Hepatocyte (in vitro differentiated cells): ENCODE measurements around the gene NEDD9. TPM values are rescaled to one million over a fixed set of nuclear protein-coding genes. Genes with fewer than 3 reads are reported as not detected.

Experiments used
- DNase-seq: peaks from one replicate; pipeline ENCODE4 v3.0.0-alpha.2; 2016; ENCODE audit warnings: low spot score
- H2AFZ ChIP-seq: fragments of 200-600 bp; sonication (generic); 2 replicates; pipeline ENCODE4 v1.6.0; 2016; ENCODE audit warnings: antibody characterized with exemption, mild to moderate bottlenecking
- H3K27ac ChIP-seq: fragments of 200-600 bp; sonication (generic); 2 replicates; pipeline ENCODE4 v1.5.1; 2016; ENCODE audit warnings: mild to moderate bottlenecking
- H3K27me3 ChIP-seq: fragments of 200-600 bp; sonication (generic); 2 replicates; pipeline ENCODE4 v1.6.1; 2016
- H3K36me3 ChIP-seq: fragments of 200-600 bp; sonication (generic); replicated peaks from 2 replicates; pipeline ENCODE4 v1.5.1; 2016; ENCODE audit warnings: low read depth; ENCODE audit not compliant: insufficient read depth
- H3K4me1 ChIP-seq: fragments of 200-600 bp; sonication (generic); 2 replicates; pipeline ENCODE4 v1.5.1; 2016; ENCODE audit warnings: mild to moderate bottlenecking, moderate library complexity; ENCODE audit not compliant: insufficient read depth
- H3K4me2 ChIP-seq: fragments of 200-600 bp; sonication (generic); 2 replicates; pipeline ENCODE4 v1.6.0; 2016
- H3K4me3 ChIP-seq: fragments of 200-600 bp; sonication (generic); 2 replicates; pipeline ENCODE4 v1.5.1; 2016; ENCODE audit warnings: mild to moderate bottlenecking
- H3K79me2 ChIP-seq: fragments of 200-600 bp; sonication (generic); 2 replicates; pipeline ENCODE4 v1.6.0; 2017; ENCODE audit warnings: mild to moderate bottlenecking
- H3K9me2 ChIP-seq: fragments of 200-600 bp; sonication (generic); replicated peaks from 2 replicates; pipeline ENCODE4 v1.6.0; 2017; ENCODE audit warnings: mild to moderate bottlenecking; ENCODE audit not compliant: insufficient read depth
- H3K9me3 ChIP-seq: fragments of 200-600 bp; sonication (generic); 2 replicates; pipeline ENCODE4 v1.5.1; 2016; ENCODE audit warnings: low read depth, mild to moderate bottlenecking
- H4K20me1 ChIP-seq: fragments of 200-600 bp; sonication (generic); 2 replicates; pipeline ENCODE4 v1.6.0; 2016; ENCODE audit warnings: mild to moderate bottlenecking; ENCODE audit not compliant: insufficient read depth, poor library complexity, severe bottlenecking
- EZH2 ChIP-seq: fragments of 200-600 bp; sonication (generic); IDR thresholded peaks from 2 replicates; pipeline ENCODE4 v1.6.1; 2016; ENCODE audit warnings: antibody characterized with exemption, mild to moderate bottlenecking, borderline replicate concordance
- EZH2phosphoT487 ChIP-seq: fragments of 200-600 bp; sonication (generic); IDR thresholded peaks from one replicate; pipeline ENCODE4 v1.6.1; 2018; ENCODE audit warnings: antibody characterized with exemption, mild to moderate bottlenecking, low read depth, moderate library complexity; ENCODE audit not compliant: unreplicated experiment, severe bottlenecking
- WGBS: methylation state at CpG from one replicate; pipeline ENCODE4 v1.1.6; 2016; ENCODE audit warnings: low lambda C conversion rate; ENCODE audit errors: missing lambda C conversion rate; 5-methylcytosine and 5-hydroxymethylcytosine counted together
- polyA plus RNA-seq: library from polyadenylated mRNA; unstranded; fragments of >200 nt; fragmentation: Nextera tagmentation; extraction: Ambion mirVana; gene quantifications from 2 replicates; pipeline ENCODE4 v1.2.1, GENCODE V29; 2016
- total RNA-seq: library from RNA; depleted of rRNA; stranded (reverse); fragments of >200 nt; gene quantifications from 2 replicates; pipeline ENCODE4 v1.2.3, GENCODE V29; 2014
- TF ChIP-seq, protein P1 (sequence below): fragments of 200-600 bp; sonication (generic); IDR thresholded peaks from 2 replicates; pipeline ENCODE4 v1.5.1; 2016; ENCODE audit warnings: antibody characterized with exemption, mild to moderate bottlenecking; ENCODE audit not compliant: poor library complexity

NEDD9 gene
- total and polyA plus RNA-seq, 2 experiments from 2014 or later: 55.1 to 59.3 TPM

DNA sequence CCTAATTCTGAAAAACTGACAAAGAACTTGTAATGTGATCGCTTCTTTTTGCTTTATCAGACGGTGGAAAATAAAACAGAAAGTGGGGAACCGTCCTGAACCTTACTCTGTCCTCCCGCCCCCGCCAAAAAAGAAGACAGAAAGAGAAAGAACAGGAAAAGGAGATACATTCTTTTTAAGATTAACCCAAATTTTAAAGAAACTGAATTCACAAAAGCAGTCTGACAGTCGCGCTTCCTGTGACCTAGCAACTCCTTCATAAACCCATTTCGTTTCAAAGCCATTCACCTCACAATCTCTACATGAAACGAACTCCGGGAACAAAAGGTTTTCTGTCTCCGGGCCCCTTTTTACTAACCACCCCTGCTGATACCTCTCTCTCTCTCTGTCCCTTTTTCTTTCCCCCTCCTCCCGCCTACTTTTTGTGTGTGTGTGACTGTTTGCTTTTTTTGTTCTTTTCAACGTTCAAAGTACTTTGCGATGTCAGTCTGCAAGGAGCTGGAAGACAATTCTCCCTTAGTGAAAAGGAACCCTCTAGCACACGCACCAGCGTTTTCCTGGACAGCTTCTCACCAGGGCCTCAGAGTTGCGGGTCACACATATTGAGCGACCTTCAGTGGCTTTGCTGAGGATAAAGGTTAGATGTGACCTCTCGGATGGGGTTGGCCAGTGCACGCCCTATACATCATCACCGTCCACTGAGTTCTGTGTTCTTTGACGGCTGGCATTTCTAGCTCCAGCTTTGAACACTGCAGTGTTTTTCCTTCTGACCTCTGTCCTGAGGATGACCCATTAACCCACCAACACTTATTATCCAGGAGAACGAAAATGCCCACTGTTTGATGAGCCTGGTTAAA is 530 bp upstream of the NEDD9 start:
- Histone ChIP-seq H3K9me2 (no peaks in the 10 kb centered on the region), H3K4me3 (peak overlapping the region; percentile 17), H3K36me3 (no peaks in the 10 kb centered on the region), H3K9me3 (no peaks in the 10 kb centered on the region), H3K79me2 (peaks cover 30% of the 10 kb centered on the region), H3K4me2 (peak overlapping the region; percentile 77), H3K27me3 (no peaks in the 10 kb centered on the region), H3K27ac (peak overlapping the region; percentile 92), H3K4me1 (peaks cover 26% of the 10 kb centered on the region), H2AFZ (peak overlapping the region; percentile 19), H4K20me1 (peaks cover 5% of the 10 kb centered on the region)
- DNase-seq: peak; percentile 55
- TF ChIP-seq EZH2phosphoT487 (no peak), EZH2 (no peak)
- TF ChIP-seq, protein P1, sequence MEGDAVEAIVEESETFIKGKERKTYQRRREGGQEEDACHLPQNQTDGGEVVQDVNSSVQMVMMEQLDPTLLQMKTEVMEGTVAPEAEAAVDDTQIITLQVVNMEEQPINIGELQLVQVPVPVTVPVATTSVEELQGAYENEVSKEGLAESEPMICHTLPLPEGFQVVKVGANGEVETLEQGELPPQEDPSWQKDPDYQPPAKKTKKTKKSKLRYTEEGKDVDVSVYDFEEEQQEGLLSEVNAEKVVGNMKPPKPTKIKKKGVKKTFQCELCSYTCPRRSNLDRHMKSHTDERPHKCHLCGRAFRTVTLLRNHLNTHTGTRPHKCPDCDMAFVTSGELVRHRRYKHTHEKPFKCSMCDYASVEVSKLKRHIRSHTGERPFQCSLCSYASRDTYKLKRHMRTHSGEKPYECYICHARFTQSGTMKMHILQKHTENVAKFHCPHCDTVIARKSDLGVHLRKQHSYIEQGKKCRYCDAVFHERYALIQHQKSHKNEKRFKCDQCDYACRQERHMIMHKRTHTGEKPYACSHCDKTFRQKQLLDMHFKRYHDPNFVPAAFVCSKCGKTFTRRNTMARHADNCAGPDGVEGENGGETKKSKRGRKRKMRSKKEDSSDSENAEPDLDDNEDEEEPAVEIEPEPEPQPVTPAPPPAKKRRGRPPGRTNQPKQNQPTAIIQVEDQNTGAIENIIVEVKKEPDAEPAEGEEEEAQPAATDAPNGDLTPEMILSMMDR: no peak
- WGBS: 13% methylated on average over 23 of the region's 23 CpGs

- peak; percentile 73 for DNase-seq
- Histone ChIP-seq H3K27ac (peak overlapping the region; percentile 92), H3K9me3 (no peaks in the 10 kb centered on the region), H3K4me3 (peak overlapping the region; percentile 62), H3K4me1 (peaks cover 25% of the 10 kb centered on the region), H4K20me1 (peaks cover 5% of the 10 kb centered on the region), H3K9me2 (no peaks in the 10 kb centered on the region), H3K4me2 (peak overlapping the region; percentile 68), H2AFZ (no peak overlapping the region), H3K79me2 (peaks cover 43% of the 10 kb centered on the region), H3K27me3 (no peaks in the 10 kb centered on the region), H3K36me3 (no peaks in the 10 kb centered on the region)
- 5% methylated on average over 6 of the region's 6 CpGs for WGBS
- TF ChIP-seq EZH2phosphoT487 (no peak), EZH2 (no peak)
- TF ChIP-seq, protein P1: no peak
Observed at GRCh38 chr6:11231564-11232192, 790 bp downstream of the NEDD9 start.

- no peak overlapping the region for H2AFZ ChIP-seq
- DNase-seq: no peak
- H3K9me2 ChIP-seq: no peaks in the 10 kb centered on the region
- peak overlapping the region; percentile 68 for H3K4me2 ChIP-seq
- H3K9me3 ChIP-seq: no peaks in the 10 kb centered on the region
- H3K4me1 ChIP-seq: peaks cover 23% of the 10 kb centered on the region
- H3K27me3 ChIP-seq: no peaks in the 10 kb centered on the region
- H3K27ac ChIP-seq: peak overlapping the region; percentile 92
- 42% methylated on average over 1 of the region's 1 CpG for WGBS
- peaks cover 49% of the 10 kb centered on the region for H3K79me2 ChIP-seq
- no peaks in the 10 kb centered on the region for H3K36me3 ChIP-seq
- H3K4me3 ChIP-seq: peak overlapping the region; percentile 62
- peaks cover 5% of the 10 kb centered on the region for H4K20me1 ChIP-seq
- TF ChIP-seq EZH2phosphoT487 (no peak), EZH2 (no peak)
- TF ChIP-seq, protein P1: no peak
Observed at GRCh38 chr6:11231108-11231463, 1.4 kb downstream of the NEDD9 start.
